GM23248 (cell line): Measurements from ENCODE around the gene GRIPAP1. TPM values are rescaled to one million over a fixed set of nuclear protein-coding genes. Genes with fewer than 3 reads are reported as not detected.

Experiments
- DNase-seq: peaks from one replicate; pipeline ENCODE4 v3.0.0-alpha.2; 2015
- H2AFZ ChIP-seq: fragments of 200-600 bp; sonication (generic); 2 replicates; pipeline ENCODE4 v1.6.1; 2016; ENCODE audit warnings: antibody characterized with exemption
- H3F3A ChIP-seq: fragments of 200-600 bp; sonication (generic); 2 replicates; pipeline ENCODE4 v1.6.1; 2016; ENCODE audit warnings: mild to moderate bottlenecking, antibody characterized with exemption, mixed run types; ENCODE audit not compliant: insufficient read depth
- H3K27ac ChIP-seq: fragments of 200-600 bp; sonication (generic); 2 replicates; pipeline ENCODE4 v1.5.1; 2016; ENCODE audit warnings: mild to moderate bottlenecking
- H3K27me3 ChIP-seq: fragments of 200-600 bp; sonication (generic); replicated peaks from 2 replicates; pipeline ENCODE4 v1.6.1; 2016; ENCODE audit warnings: mild to moderate bottlenecking; ENCODE audit not compliant: insufficient read depth
- H3K36me3 ChIP-seq: fragments of 200-600 bp; sonication (generic); 2 replicates; pipeline ENCODE4 v1.6.1; 2016; ENCODE audit warnings: low read depth, mild to moderate bottlenecking
- H3K4me1 ChIP-seq: fragments of 200-600 bp; sonication (generic); 2 replicates; pipeline ENCODE4 v1.6.1; 2016; ENCODE audit warnings: mild to moderate bottlenecking; ENCODE audit not compliant: insufficient read depth
- H3K4me2 ChIP-seq: fragments of 200-600 bp; sonication (generic); one replicate; pipeline ENCODE4 v1.6.1; 2016; ENCODE audit warnings: mild to moderate bottlenecking; ENCODE audit not compliant: unreplicated experiment
- H3K4me3 ChIP-seq: fragments of 200-600 bp; sonication (generic); 2 replicates; pipeline ENCODE4 v1.5.1; 2016; ENCODE audit warnings: mild to moderate bottlenecking
- H3K79me2 ChIP-seq: fragments of 200-600 bp; sonication (generic); 2 replicates; pipeline ENCODE4 v1.6.1; 2016; ENCODE audit warnings: mild to moderate bottlenecking; ENCODE audit not compliant: insufficient read depth
- H3K9ac ChIP-seq: fragments of 200-600 bp; sonication (generic); 2 replicates; pipeline ENCODE4 v1.6.1; 2016; ENCODE audit warnings: mild to moderate bottlenecking
- H3K9me2 ChIP-seq: fragments of 200-600 bp; sonication (generic); 2 replicates; pipeline ENCODE4 v1.6.1; 2016; ENCODE audit warnings: mixed run types, mild to moderate bottlenecking, moderate library complexity; ENCODE audit not compliant: insufficient read depth
- H3K9me3 ChIP-seq: fragments of 200-600 bp; sonication (generic); one replicate; pipeline ENCODE4 v1.6.1; 2017; ENCODE audit warnings: low read depth
- H4K20me1 ChIP-seq: fragments of 200-600 bp; sonication (generic); 2 replicates; pipeline ENCODE4 v1.6.0; 2016; ENCODE audit not compliant: insufficient read depth
- EZH2 ChIP-seq: fragments of 200-600 bp; sonication (generic); IDR thresholded peaks from 2 replicates; pipeline ENCODE4 v1.6.1; 2018; ENCODE audit warnings: antibody characterized with exemption, mild to moderate bottlenecking; ENCODE audit not compliant: insufficient read depth, poor library complexity, severe bottlenecking
- EZH2phosphoT487 ChIP-seq: fragments of 200-600 bp; sonication (generic); IDR thresholded peaks from 2 replicates; pipeline ENCODE4 v1.6.1; 2018; ENCODE audit warnings: antibody characterized with exemption, moderate library complexity, mild to moderate bottlenecking, low read depth; ENCODE audit not compliant: insufficient read depth
- WGBS, 2 experiments: methylation state at CpG; one replicate each; pipeline ENCODE4 v1.1.6; 2015 to 2017; ENCODE audit warnings: low lambda C conversion rate in 2 of 2, low coverage in 1 of 2; ENCODE audit errors: missing lambda C conversion rate in 2 of 2; 5-methylcytosine and 5-hydroxymethylcytosine counted together
- in situ Hi-C: fragments of 300-500 bp; cut with MboI; formaldehyde crosslinking; loops from 2 replicates; pipeline ENCODE4 v1.15.0; 2020
- polyA plus RNA-seq: library from polyadenylated mRNA; unstranded; fragments of >200 nt; fragmentation: Nextera tagmentation; extraction: Ambion mirVana; gene quantifications from 2 replicates; pipeline ENCODE4 v1.2.1, GENCODE V29; 2016
- total RNA-seq: library from RNA; depleted of rRNA; stranded (reverse); fragments of >200 nt; shearing (Covaris generic); gene quantifications from 2 replicates; pipeline ENCODE4 v1.2.3, GENCODE V29; 2014

The GRIPAP1 gene
- total and polyA plus RNA-seq, 2 experiments from 2014 or later, result 16.5 TPM

DNA sequence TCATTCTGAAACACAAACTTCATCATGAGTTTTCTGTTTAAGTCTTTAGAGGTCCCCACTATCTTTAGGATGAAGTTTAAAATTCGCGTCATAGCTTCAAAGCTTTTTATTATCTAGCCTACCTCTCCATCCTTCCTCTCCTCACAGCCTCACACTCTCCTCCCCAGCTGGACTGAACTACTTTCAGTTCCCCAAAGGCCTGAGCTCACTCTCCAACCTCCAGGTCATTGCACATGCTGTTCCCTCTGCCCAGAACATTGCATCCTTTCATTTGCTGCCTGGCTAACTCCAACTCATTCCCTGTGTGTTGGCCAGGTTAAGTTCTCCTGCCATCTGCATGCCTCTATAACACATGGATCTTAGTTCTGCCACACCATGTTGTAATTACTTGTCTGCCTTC lies 41.8 kb downstream of the GRIPAP1 start:
- Histone ChIP-seq H3K27ac (no peak overlapping the region), H3K4me2 (no peak overlapping the region), H3F3A (peaks cover 11% of the 10 kb centered on the region), H3K36me3 (no peaks in the 10 kb centered on the region), H3K9ac (no peak overlapping the region), H3K9me2 (no peaks in the 10 kb centered on the region), H2AFZ (no peak overlapping the region), H3K4me3 (no peak overlapping the region), H3K27me3 (no peaks in the 10 kb centered on the region), H4K20me1 (no peaks in the 10 kb centered on the region), H3K9me3 (no peaks in the 10 kb centered on the region), H3K79me2 (peaks cover 18% of the 10 kb centered on the region), H3K4me1 (peaks cover 15% of the 10 kb centered on the region; the same call in 1 of the 2 replicates)
- in situ Hi-C loops, result no loop called here
- WGBS, 2 experiments, result 96 to 100% methylated on average over 2 of the region's 2 CpGs
- no peak for DNase-seq
- TF ChIP-seq EZH2phosphoT487 (no peak), EZH2 (no peak)

DNA sequence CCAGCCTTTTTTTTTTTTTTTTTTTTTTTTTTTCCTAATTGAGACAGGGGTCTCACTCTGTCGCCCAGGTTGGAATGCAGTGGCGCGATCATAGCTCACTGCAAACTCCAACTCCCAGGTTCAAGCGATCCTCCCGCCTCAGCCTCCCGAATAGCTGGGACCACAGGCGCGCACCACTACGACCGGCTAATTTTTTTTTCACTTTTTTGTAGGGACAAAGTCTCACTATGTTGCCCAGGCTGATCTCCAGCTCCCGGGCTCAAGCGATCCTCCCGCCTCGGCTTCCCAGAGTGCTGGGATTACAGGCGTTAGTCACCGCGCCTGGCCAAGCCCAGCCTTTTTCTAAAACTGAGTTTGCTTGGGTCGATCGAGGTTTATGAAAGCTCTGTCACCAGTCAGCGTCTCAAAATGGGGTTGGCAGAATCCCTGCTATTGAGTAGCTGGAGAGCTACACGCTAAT lies 43.4 kb downstream of the GRIPAP1 start:
- Histone ChIP-seq H3K4me1 (peaks cover 15% of the 10 kb centered on the region; the same call in 1 of the 2 replicates), H3K9me2 (no peaks in the 10 kb centered on the region), H3K4me2 (peak overlapping the region; percentile 96), H2AFZ (peak overlapping the region; percentile 84), H3K4me3 (peak overlapping the region; percentile 77), H4K20me1 (no peaks in the 10 kb centered on the region), H3K79me2 (peaks cover 34% of the 10 kb centered on the region), H3K36me3 (no peaks in the 10 kb centered on the region), H3K9me3 (no peaks in the 10 kb centered on the region), H3K27ac (peak overlapping the region; percentile 100), H3F3A (peaks cover 11% of the 10 kb centered on the region), H3K27me3 (no peaks in the 10 kb centered on the region), H3K9ac (peak overlapping the region; percentile 99)
- no peak for TF ChIP-seq EZH2
- TF ChIP-seq EZH2phosphoT487, result no peak
- in situ Hi-C loops, result no loop called here
- DNase-seq, result peak; percentile 86
- WGBS, 2 experiments, result 1 to 2% methylated on average over 20 to 21 of the region's 21 CpGs

GRCh38 chrX:48957827-48958634 lies 44.0 kb downstream of the GRIPAP1 start:
- Histone ChIP-seq H3K4me2 (peak overlapping the region; percentile 96), H3K36me3 (no peaks in the 10 kb centered on the region), H2AFZ (0 out of 2 replicates have a peak overlapping the region, but pooled peaks have one; percentile 44), H3K9me3 (no peaks in the 10 kb centered on the region), H3K4me1 (peaks cover 15% of the 10 kb centered on the region; the same call in 1 of the 2 replicates), H4K20me1 (no peaks in the 10 kb centered on the region), H3K27me3 (no peaks in the 10 kb centered on the region), H3K27ac (peak overlapping the region; percentile 100), H3K4me3 (peak overlapping the region; percentile 85), H3K79me2 (peaks cover 41% of the 10 kb centered on the region), H3F3A (peaks cover 11% of the 10 kb centered on the region), H3K9me2 (no peaks in the 10 kb centered on the region), H3K9ac (peak overlapping the region; percentile 99)
- 1% methylated on average over 38 to 59 of the region's 66 CpGs for WGBS, 2 experiments
- in situ Hi-C loops, result no loop called here
- peak; percentile 96 for DNase-seq
- TF ChIP-seq EZH2phosphoT487 (no peak), EZH2 (no peak)

- DNase-seq, result no peak
- H2AFZ ChIP-seq, result 0 out of 2 replicates have a peak within 1 kb of the TSS, but pooled peaks have one; percentile 44
- in situ Hi-C loops, result no loop called here
Observed at GRCh38 chrX:48957477-48957826, 44.6 kb downstream of the GRIPAP1 start, which contains the start of gene OTUD5. OTUD5 (minus strand) TSS chrX:48957607; CDS start chrX:48957570, 37 bp downstream.

More at GRCh38 chrX:48957477-48957826, 44.6 kb downstream of the GRIPAP1 start, which contains the start of gene OTUD5:
- no peaks in the 10 kb centered on the region for H3K36me3 ChIP-seq
- TF ChIP-seq EZH2phosphoT487 (no peak), EZH2 (no peak)
- H3K9me3 ChIP-seq, result no peaks in the 10 kb centered on the region
- no peaks in the 10 kb centered on the region for H3K27me3 ChIP-seq
- no peaks in the 10 kb centered on the region for H4K20me1 ChIP-seq
- peak within 1 kb of the TSS; percentile 96 for H3K4me2 ChIP-seq
- H3K27ac ChIP-seq, result peak within 1 kb of the TSS; percentile 100
- H3K79me2 ChIP-seq, result peaks cover 46% of the 10 kb centered on the region
- H3K4me1 ChIP-seq, result peaks cover 15% of the 10 kb centered on the region; the same call in 1 of the 2 replicates
- peaks cover 11% of the 10 kb centered on the region for H3F3A ChIP-seq
- H3K9me2 ChIP-seq, result no peaks in the 10 kb centered on the region
- peak within 1 kb of the TSS; percentile 99 for H3K9ac ChIP-seq
- peak within 1 kb of the TSS; percentile 85 for H3K4me3 ChIP-seq
- WGBS, 2 experiments, result 0 to 1% methylated on average over 5 to 15 of the region's 53 CpGs
